ENCODE data around the gene SIRPB2.

Gene SIRPB2

GRCh38 chr20:1528811-1529210, 37.6 kb upstream of the SIRPB2 start:
- H2BK5ac ChIP-seq (ENCODE audit: low read length): no peak overlapping the region
- no peak overlapping the region for H2AFZ ChIP-seq (ENCODE audit: low read length)
- H2BK15ac ChIP-seq (ENCODE audit: low read length): no peak overlapping the region
- H3K4me2 ChIP-seq (ENCODE audit: insufficient read depth, low read length, poor library complexity, severe bottlenecking): no peak overlapping the region
- no peak overlapping the region for H3K14ac ChIP-seq (ENCODE audit: low read length)
- H2BK120ac ChIP-seq (ENCODE audit: low read depth, low read length): no peak overlapping the region
- no peak overlapping the region for H4K8ac ChIP-seq (ENCODE audit: low read depth, low read length)
- no peak overlapping the region for H3K4me3 ChIP-seq (ENCODE audit: low read length in 2 of 2)
- WGBS, 2 donors (ENCODE audit: extremely low coverage in 2 of 2, insufficient read length in 2 of 2, insufficient replicate concordance in 1 of 2): no CpG with 5 or more reads among the region's 1 CpG
- no peak overlapping the region for H3K9ac ChIP-seq (ENCODE audit: low read depth, low read length, poor library complexity)
- no peaks in the 10 kb centered on the region for H3K36me3 ChIP-seq (replicated peaks in 1 of 2; ENCODE audit: control insufficient read depth in 2 of 2, insufficient read depth in 2 of 2, low read length in 2 of 2)
- H4K91ac ChIP-seq (ENCODE audit: low read depth, low read length, poor library complexity): no peak overlapping the region
- no peak for DNase-seq (ENCODE audit: low spot score)
- H2AK5ac ChIP-seq (ENCODE audit: low read depth, low read length): no peak overlapping the region
- no peak overlapping the region for H3K18ac ChIP-seq (ENCODE audit: low read length)
- no peak overlapping the region for H3K27ac ChIP-seq (replicated peaks; ENCODE audit: low read length)
- H2BK12ac ChIP-seq (ENCODE audit: low read length): no peak overlapping the region
- H3K9me3 ChIP-seq (replicated peaks in 1 of 2; ENCODE audit: control insufficient read depth in 2 of 2, insufficient read depth in 1 of 2, low read depth in 1 of 2, low read length in 2 of 2): peaks cover 0 to 2% of the 10 kb centered on the region in 2 donors
- no peaks in the 10 kb centered on the region for H3K4me1 ChIP-seq (ENCODE audit: control insufficient read depth in 2 of 2, insufficient read depth in 1 of 2, low read depth in 1 of 2, low read length in 2 of 2)
- H3K23ac ChIP-seq (ENCODE audit: low read depth, low read length, poor library complexity): no peak overlapping the region
- H3K79me1 ChIP-seq (ENCODE audit: low read depth, low read length): no peaks in the 10 kb centered on the region
- peaks cover 0 to 2% (median 0%) of the 10 kb centered on the region in 3 experiments for H3K27me3 ChIP-seq (ENCODE audit: control insufficient read depth in 3 of 3, insufficient read depth in 3 of 3, low read depth in 1 of 3, low read length in 3 of 3)
- no peak overlapping the region for H3K4ac ChIP-seq (ENCODE audit: low read length)

- Histone ChIP-seq H3K9ac (ENCODE audit: low read depth, low read length, poor library complexity) (no peak overlapping the region), H2BK5ac (ENCODE audit: low read length) (no peak overlapping the region), H3K18ac (ENCODE audit: low read length) (no peak overlapping the region), H2BK12ac (ENCODE audit: low read length) (no peak overlapping the region), H4K8ac (ENCODE audit: low read depth, low read length) (no peak overlapping the region), H3K36me3 (replicated peaks in 1 of 2; ENCODE audit: control insufficient read depth in 2 of 2, insufficient read depth in 2 of 2, low read length in 2 of 2) (no peaks in the 10 kb centered on the region), H3K23ac (ENCODE audit: low read depth, low read length, poor library complexity) (no peak overlapping the region), H3K4me3 (ENCODE audit: low read length in 2 of 2) (no peak overlapping the region), H3K79me1 (ENCODE audit: low read depth, low read length) (no peaks in the 10 kb centered on the region), H3K4ac (ENCODE audit: low read length) (no peak overlapping the region), H2AK5ac (ENCODE audit: low read depth, low read length) (no peak overlapping the region), H3K4me2 (ENCODE audit: insufficient read depth, low read length, poor library complexity, severe bottlenecking) (no peak overlapping the region), H3K14ac (ENCODE audit: low read length) (no peak overlapping the region), H2BK15ac (ENCODE audit: low read length) (no peak overlapping the region), H3K27ac (replicated peaks; ENCODE audit: low read length) (no peak overlapping the region), H3K9me3 (replicated peaks in 1 of 2; ENCODE audit: control insufficient read depth in 2 of 2, insufficient read depth in 1 of 2, low read depth in 1 of 2, low read length in 2 of 2) (peaks cover 0 to 2% of the 10 kb centered on the region in 2 donors), H2AFZ (ENCODE audit: low read length) (no peak overlapping the region), H3K4me1 (ENCODE audit: control insufficient read depth in 2 of 2, insufficient read depth in 1 of 2, low read depth in 1 of 2, low read length in 2 of 2) (no peaks in the 10 kb centered on the region), H2BK120ac (ENCODE audit: low read depth, low read length) (no peak overlapping the region), H3K27me3 (ENCODE audit: control insufficient read depth in 3 of 3, insufficient read depth in 3 of 3, low read depth in 1 of 3, low read length in 3 of 3) (no peaks in the 10 kb centered on the region), H4K91ac (ENCODE audit: low read depth, low read length, poor library complexity) (no peak overlapping the region)
- DNase-seq (ENCODE audit: low spot score): no peak
These were observed 36.7 kb upstream of the SIRPB2 start for GRCh38 chr20:1527923-1528322.

DNA sequence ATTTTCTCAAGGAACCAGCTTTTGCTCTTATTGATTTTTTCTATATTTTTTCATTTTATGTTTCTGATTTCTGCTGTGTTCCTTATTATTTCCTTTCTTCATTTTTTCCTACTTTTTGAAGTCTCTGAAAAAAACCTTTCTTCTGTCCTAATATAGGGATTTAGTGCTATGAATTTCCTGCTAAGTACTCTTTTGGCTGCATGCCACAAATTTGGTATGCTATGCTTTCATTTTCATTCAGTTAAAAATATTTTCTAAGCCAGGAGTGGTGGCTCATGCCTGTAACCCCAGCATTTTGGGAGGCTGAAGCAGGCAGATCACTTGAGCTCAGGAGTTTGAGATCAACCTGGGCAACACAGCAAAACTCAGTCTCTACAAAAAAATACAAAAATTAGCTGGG, 35.7 kb upstream of the SIRPB2 start:
- Histone ChIP-seq H3K27ac (replicated peaks; ENCODE audit: low read length) (no peak overlapping the region), H2AK5ac (ENCODE audit: low read depth, low read length) (no peak overlapping the region), H2BK15ac (ENCODE audit: low read length) (no peak overlapping the region), H4K91ac (ENCODE audit: low read depth, low read length, poor library complexity) (no peak overlapping the region), H3K9me3 (replicated peaks in 1 of 2; ENCODE audit: control insufficient read depth in 2 of 2, insufficient read depth in 1 of 2, low read depth in 1 of 2, low read length in 2 of 2) (peaks cover 0 to 2% of the 10 kb centered on the region in 2 donors), H3K4me1 (ENCODE audit: control insufficient read depth in 2 of 2, insufficient read depth in 1 of 2, low read depth in 1 of 2, low read length in 2 of 2) (no peaks in the 10 kb centered on the region), H3K23ac (ENCODE audit: low read depth, low read length, poor library complexity) (no peak overlapping the region), H2BK5ac (ENCODE audit: low read length) (no peak overlapping the region), H3K18ac (ENCODE audit: low read length) (no peak overlapping the region), H4K8ac (ENCODE audit: low read depth, low read length) (no peak overlapping the region), H3K14ac (ENCODE audit: low read length) (no peak overlapping the region), H3K4ac (ENCODE audit: low read length) (no peak overlapping the region), H2BK120ac (ENCODE audit: low read depth, low read length) (no peak overlapping the region), H2AFZ (ENCODE audit: low read length) (no peak overlapping the region), H2BK12ac (ENCODE audit: low read length) (no peak overlapping the region), H3K9ac (ENCODE audit: low read depth, low read length, poor library complexity) (no peak overlapping the region), H3K36me3 (replicated peaks in 1 of 2; ENCODE audit: control insufficient read depth in 2 of 2, insufficient read depth in 2 of 2, low read length in 2 of 2) (no peaks in the 10 kb centered on the region), H3K27me3 (ENCODE audit: control insufficient read depth in 3 of 3, insufficient read depth in 3 of 3, low read depth in 1 of 3, low read length in 3 of 3) (no peaks in the 10 kb centered on the region), H3K4me2 (ENCODE audit: insufficient read depth, low read length, poor library complexity, severe bottlenecking) (no peak overlapping the region), H3K4me3 (ENCODE audit: low read length in 2 of 2) (no peak overlapping the region), H3K79me1 (ENCODE audit: low read depth, low read length) (no peaks in the 10 kb centered on the region)
- DNase-seq (ENCODE audit: low spot score): no peak

DNA sequence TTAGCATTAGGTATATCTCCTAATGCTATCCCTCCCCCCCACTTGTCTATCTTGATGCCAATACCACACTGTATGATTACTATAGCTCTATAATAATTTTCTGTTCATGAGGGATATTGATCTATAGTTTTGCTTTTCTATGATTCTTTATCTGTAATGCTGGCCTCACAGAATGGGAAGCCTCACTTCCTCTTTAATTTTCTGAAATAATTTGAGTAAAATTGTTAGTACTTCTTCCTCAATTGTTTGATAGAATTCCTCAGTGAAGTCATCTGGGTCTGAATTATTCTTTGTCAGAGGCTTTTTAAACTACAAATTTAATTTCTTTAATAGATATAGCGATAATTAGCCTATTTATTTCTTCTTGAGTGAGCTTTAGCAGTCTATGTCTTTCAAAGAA, 35.1 kb upstream of the SIRPB2 start:
- H3K36me3 ChIP-seq (replicated peaks in 1 of 2; ENCODE audit: control insufficient read depth in 2 of 2, insufficient read depth in 2 of 2, low read length in 2 of 2): no peaks in the 10 kb centered on the region
- no peaks in the 10 kb centered on the region for H3K79me1 ChIP-seq (ENCODE audit: low read depth, low read length)
- no peaks in the 10 kb centered on the region for H3K4me1 ChIP-seq (ENCODE audit: control insufficient read depth in 2 of 2, insufficient read depth in 1 of 2, low read depth in 1 of 2, low read length in 2 of 2)
- no peak overlapping the region for H2BK12ac ChIP-seq (ENCODE audit: low read length)
- no peak overlapping the region for H3K18ac ChIP-seq (ENCODE audit: low read length)
- H3K9ac ChIP-seq (ENCODE audit: low read depth, low read length, poor library complexity): no peak overlapping the region
- no peak overlapping the region for H2BK5ac ChIP-seq (ENCODE audit: low read length)
- H2AFZ ChIP-seq (ENCODE audit: low read length): no peak overlapping the region
- H3K23ac ChIP-seq (ENCODE audit: low read depth, low read length, poor library complexity): no peak overlapping the region
- no peak overlapping the region for H4K8ac ChIP-seq (ENCODE audit: low read depth, low read length)
- no peak overlapping the region for H3K4me2 ChIP-seq (ENCODE audit: insufficient read depth, low read length, poor library complexity, severe bottlenecking)
- no peaks in the 10 kb centered on the region for H3K27me3 ChIP-seq (ENCODE audit: control insufficient read depth in 3 of 3, insufficient read depth in 3 of 3, low read depth in 1 of 3, low read length in 3 of 3)
- H2BK15ac ChIP-seq (ENCODE audit: low read length): no peak overlapping the region
- no peak overlapping the region for H2BK120ac ChIP-seq (ENCODE audit: low read depth, low read length)
- H3K9me3 ChIP-seq (replicated peaks in 1 of 2; ENCODE audit: control insufficient read depth in 2 of 2, insufficient read depth in 1 of 2, low read depth in 1 of 2, low read length in 2 of 2): peaks cover 0 to 2% of the 10 kb centered on the region in 2 donors
- no peak overlapping the region for H3K4me3 ChIP-seq (ENCODE audit: low read length in 2 of 2)
- WGBS, 2 donors (ENCODE audit: extremely low coverage in 2 of 2, insufficient read length in 2 of 2, insufficient replicate concordance in 1 of 2): no CpG with 5 or more reads among the region's 1 CpG
- no peak overlapping the region for H4K91ac ChIP-seq (ENCODE audit: low read depth, low read length, poor library complexity)
- H3K4ac ChIP-seq (ENCODE audit: low read length): no peak overlapping the region
- H3K14ac ChIP-seq (ENCODE audit: low read length): no peak overlapping the region
- no peak for DNase-seq (ENCODE audit: low spot score)
- H2AK5ac ChIP-seq (ENCODE audit: low read depth, low read length): no peak overlapping the region
- no peak overlapping the region for H3K27ac ChIP-seq (replicated peaks; ENCODE audit: low read length)
